Common myeloid progenitor, CD34-positive (primary cell): ENCODE measurements around the gene SLC9C2.
"Not testable (repeated sequence)": the region's sequence is repeated elsewhere in the genome, so short reads cannot be mapped to it uniquely, and the experiment has no call there.

Experiments
- CTCF ChIA-PET: fragments of 350-600 bp; sonication (Branson Sonifier 250); formaldehyde crosslinking; loops from one replicate; lab custom pipeline; 2021; ENCODE audit warnings: antibody characterized with exemption; lab: Charles Lee
- POLR2A ChIA-PET: fragments of 350-600 bp; sonication (Branson Sonifier 250); formaldehyde crosslinking; loops from one replicate; lab custom pipeline; 2021; ENCODE audit warnings: antibody characterized with exemption; lab: Charles Lee
- DNase-seq, 3 donors: peaks; one replicate each; pipeline versions ENCODE4 v3.0.0 to v3.0.0-alpha.2; 2013
- H3K27ac ChIP-seq, 2 experiments: 1 replicate in 1 of 2; 2 replicates in 1 of 2; pipeline ENCODE4 v1.7.0; 2013; ENCODE audit warnings: inconsistent platforms in 2 of 2, low read length in 2 of 2, mild to moderate bottlenecking in 2 of 2, low read depth in 1 of 2, moderate library complexity in 1 of 2; ENCODE audit not compliant: severe bottlenecking in 2 of 2, insufficient read depth in 1 of 2, poor library complexity in 1 of 2
- H3K27me3 ChIP-seq, 5 experiments: replicated peaks in 2 of 5; 1 replicate in 3 of 5; 2 replicates in 2 of 5; pipeline versions ENCODE4 v1.6.1 to v1.7.0; 2013; ENCODE audit warnings: low read length in 4 of 5, mild to moderate bottlenecking in 2 of 5, moderate library complexity in 2 of 5, inconsistent platforms in 1 of 5; ENCODE audit not compliant: insufficient read depth in 5 of 5, control insufficient read depth in 4 of 5
- H3K36me3 ChIP-seq, 4 experiments: 1 replicate in 2 of 4; 2 replicates in 2 of 4; pipeline versions ENCODE4 v1.6.1 to v1.7.0; 2013; ENCODE audit warnings: low read length in 3 of 4, control low read depth in 1 of 4, mild to moderate bottlenecking in 1 of 4; ENCODE audit not compliant: control insufficient read depth in 4 of 4, insufficient read depth in 4 of 4
- H3K4me1 ChIP-seq, 4 experiments: 1 replicate in 3 of 4; 2 replicates in 1 of 4; pipeline versions ENCODE4 v1.6.1 to v1.7.1; 2013; ENCODE audit warnings: low read length in 3 of 4, mild to moderate bottlenecking in 3 of 4, control low read depth in 1 of 4, inconsistent platforms in 1 of 4, moderate library complexity in 1 of 4; ENCODE audit not compliant: control insufficient read depth in 4 of 4, insufficient read depth in 4 of 4; ENCODE audit errors: control extremely low read depth in 1 of 4
- H3K4me3 ChIP-seq, 7 experiments: 1 replicate in 4 of 7; 2 replicates in 3 of 7; pipeline versions ENCODE4 v1.5.1 to v1.7.0; 2013; ENCODE audit warnings: mild to moderate bottlenecking in 7 of 7, low read length in 6 of 7, moderate library complexity in 6 of 7, inconsistent platforms in 2 of 7, low read depth in 2 of 7, control low read depth in 1 of 7; ENCODE audit not compliant: insufficient read depth in 4 of 7, control insufficient read depth in 1 of 7; ENCODE audit errors: extremely low read depth in 1 of 7
- H3K9me3 ChIP-seq, 5 experiments: 1 replicate in 4 of 5; 2 replicates in 1 of 5; pipeline versions ENCODE4 v1.6.1 to v1.7.1; 2013; ENCODE audit warnings: low read length in 4 of 5, mild to moderate bottlenecking in 2 of 5, inconsistent platforms in 1 of 5, low read depth in 1 of 5, moderate library complexity in 1 of 5; ENCODE audit not compliant: control insufficient read depth in 4 of 5, insufficient read depth in 2 of 5; ENCODE audit errors: control extremely low read depth in 1 of 5
- WGBS: methylation state at CpG from one replicate; pipeline ENCODE4 v1.1.5; 2013; ENCODE audit not compliant: insufficient coverage; 5-methylcytosine and 5-hydroxymethylcytosine counted together

The SLC9C2 gene

DNA sequence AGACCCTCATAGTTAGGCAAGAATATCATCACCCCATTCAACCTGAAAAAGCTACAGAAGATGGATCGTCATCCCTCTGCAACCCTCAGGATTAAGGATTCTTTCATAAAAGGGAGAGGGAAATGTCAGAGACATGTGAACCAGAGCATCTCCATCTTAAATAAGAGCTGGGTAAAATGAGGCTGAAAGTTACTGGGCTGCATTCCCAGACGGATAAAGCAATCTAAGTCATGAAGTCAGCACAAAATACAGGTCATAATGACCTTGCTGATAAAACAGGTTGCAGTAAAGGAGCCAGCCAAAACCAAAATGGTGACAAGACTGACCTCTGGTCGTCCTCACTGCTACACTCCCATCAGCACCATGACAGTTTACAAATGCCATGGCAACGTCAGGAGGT lies 103.1 kb downstream of the SLC9C2 start:
- H3K27me3 ChIP-seq, result no peaks in the 10 kb centered on the region
- no peak overlapping the region for H3K27ac ChIP-seq
- no peak overlapping the region for H3K4me3 ChIP-seq
- peaks cover 0 to 5% (median 0%) of the 10 kb centered on the region in 5 experiments for H3K9me3 ChIP-seq
- ChIA-PET CTCF (no interaction called here), POLR2A (no interaction called here)
- 100% methylated on average over 2 of the region's 4 CpGs for WGBS
- H3K36me3 ChIP-seq, result no peaks in the 10 kb centered on the region
- no peak for DNase-seq
- no peaks in the 10 kb centered on the region for H3K4me1 ChIP-seq

DNA sequence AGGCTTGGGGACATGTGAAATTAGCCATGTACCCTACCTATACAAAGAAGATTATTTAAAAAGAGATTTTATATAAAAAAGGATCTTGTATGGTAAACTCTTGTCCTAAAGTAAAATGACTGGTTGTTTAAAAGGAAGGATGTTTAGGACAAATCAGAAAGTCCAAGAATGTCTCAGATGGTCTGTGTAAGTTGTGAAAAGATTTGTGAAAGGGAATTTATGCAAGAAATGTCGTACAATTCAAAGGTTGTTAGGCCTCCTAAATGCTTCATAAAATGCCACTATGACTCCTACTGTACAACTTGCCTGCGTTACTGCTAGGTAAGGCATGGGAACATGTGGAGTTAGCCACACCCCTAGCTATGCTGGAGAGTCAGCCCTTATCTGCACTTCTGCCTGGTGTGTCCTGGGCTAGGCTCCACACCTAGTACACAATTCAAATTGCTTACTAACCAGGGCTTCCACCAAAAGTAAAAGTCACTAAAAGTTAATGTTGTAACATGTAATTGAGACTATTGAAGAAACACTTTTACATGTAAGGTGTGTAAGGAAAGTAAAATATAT lies 106.0 kb downstream of the SLC9C2 start:
- DNase-seq, result no peak
- WGBS, result 91% methylated on average over 1 of the region's 2 CpGs
- Histone ChIP-seq H3K27me3 (no peaks in the 10 kb centered on the region), H3K4me1 (no peaks in the 10 kb centered on the region), H3K4me3 (no peak overlapping the region), H3K27ac (no peak overlapping the region), H3K36me3 (peaks cover 0 to 4% (median 0%) of the 10 kb centered on the region in 4 experiments), H3K9me3 (peaks cover 0 to 9% (median 1%) of the 10 kb centered on the region in 5 experiments)
- ChIA-PET POLR2A (no interaction called here), CTCF (interaction anchor here (1.3 kb wide), 2 partner anchors 11 to 14 kb away, joined by 3 read pairs; no protein-coding TSS in a partner anchor)

GRCh38 chr1:173495609-173496267 lies 107.1 kb downstream of the SLC9C2 start:
- CTCF ChIA-PET, result interaction anchor here (1.3 kb wide), 2 partner anchors 10 to 15 kb away, joined by 3 read pairs; no protein-coding TSS in a partner anchor
- POLR2A ChIA-PET, result no interaction called here
- 100% methylated on average over 2 of the region's 8 CpGs for WGBS

DNA sequence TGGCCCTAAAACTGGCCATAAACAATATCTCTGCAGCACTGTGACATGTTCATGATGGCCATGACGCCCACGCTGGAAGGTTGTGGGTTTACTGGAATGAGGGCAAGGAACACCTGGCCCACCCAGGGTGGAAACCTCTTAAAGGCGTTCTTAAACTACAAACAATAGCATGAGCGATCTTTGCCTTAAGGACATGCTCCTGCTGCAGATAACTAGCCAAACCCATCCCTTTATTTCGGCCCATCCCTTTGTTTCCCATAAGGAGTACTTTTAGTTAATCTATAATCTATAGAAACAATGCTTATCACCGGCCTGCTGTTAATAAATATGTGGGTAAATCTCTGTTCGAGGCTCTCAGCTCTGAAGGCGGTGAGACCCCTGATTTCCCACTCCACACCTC lies 109.7 kb downstream of the SLC9C2 start:
- DNase-seq, POLR2A ChIA-PET, H3K9me3 ChIP-seq, H3K27ac ChIP-seq, H3K27me3 ChIP-seq, H3K4me1 ChIP-seq, H3K4me3 ChIP-seq: not testable (repeated sequence)
- H3K36me3 ChIP-seq, result peaks cover 6 to 24% (median 9%) of the 10 kb centered on the region in 4 experiments
- WGBS, result 92% methylated on average over 2 of the region's 8 CpGs
- CTCF ChIA-PET, result interaction anchor here (0.6 kb wide), 1 partner anchor 15 kb away, joined by 3 read pairs; no protein-coding TSS in a partner anchor

More at GRCh38 chr1:173495609-173496267, 107.1 kb downstream of the SLC9C2 start:
- no peak for DNase-seq
- Histone ChIP-seq H3K4me1 (no peaks in the 10 kb centered on the region), H3K36me3 (peaks cover 0 to 4% (median 1%) of the 10 kb centered on the region in 4 experiments), H3K9me3 (peaks cover 0 to 9% (median 1%) of the 10 kb centered on the region in 5 experiments), H3K4me3 (no peak overlapping the region), H3K27me3 (no peaks in the 10 kb centered on the region), H3K27ac (no peak overlapping the region)

GRCh38 chr1:173491508-173491907 lies 111.4 kb downstream of the SLC9C2 start:
- ChIA-PET CTCF (no interaction called here), POLR2A (interaction anchor here (0.7 kb wide), 1 partner anchor 13 kb away, joined by 3 read pairs; no protein-coding TSS in a partner anchor)
- 100% methylated on average over 2 of the region's 2 CpGs for WGBS
- peaks cover 12 to 39% (median 22%) of the 10 kb centered on the region in 4 experiments for H3K36me3 ChIP-seq
- no peaks in the 10 kb centered on the region for H3K4me1 ChIP-seq
- H3K27me3 ChIP-seq, result no peaks in the 10 kb centered on the region
- peaks cover 0 to 9% (median 0%) of the 10 kb centered on the region in 5 experiments for H3K9me3 ChIP-seq
- H3K27ac ChIP-seq, result no peak overlapping the region
- no peak for DNase-seq
- H3K4me3 ChIP-seq, result no peak overlapping the region

DNA sequence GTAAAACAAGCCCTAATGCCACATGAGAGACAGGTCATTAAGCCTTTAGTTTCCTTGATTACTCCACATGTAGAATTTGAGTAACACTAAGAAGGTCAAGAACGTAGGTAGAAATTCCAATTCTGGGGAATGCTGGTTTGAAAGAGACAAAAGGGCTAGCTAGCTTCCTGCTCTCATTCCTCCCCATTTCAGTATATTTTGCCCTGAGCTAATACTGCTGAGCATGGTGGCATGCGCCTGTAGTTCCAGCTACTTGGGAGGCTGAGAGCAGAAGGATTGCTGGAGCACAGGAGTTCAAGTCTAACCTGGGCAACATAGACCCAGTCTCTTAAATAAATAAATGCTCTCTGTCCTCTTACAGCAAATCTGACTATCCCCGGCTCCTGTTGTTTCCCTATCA lies 112.9 kb downstream of the SLC9C2 start:
- H3K9me3 ChIP-seq, result peaks cover 0 to 9% (median 0%) of the 10 kb centered on the region in 5 experiments
- WGBS, result 100% methylated on average over 2 of the region's 3 CpGs
- H3K4me3 ChIP-seq, result no peak overlapping the region
- H3K27ac ChIP-seq, result no peak overlapping the region
- DNase-seq, result no peak
- no peaks in the 10 kb centered on the region for H3K27me3 ChIP-seq
- ChIA-PET POLR2A (no interaction called here), CTCF (no interaction called here)
- no peaks in the 10 kb centered on the region for H3K4me1 ChIP-seq
- peaks cover 19 to 55% (median 32%) of the 10 kb centered on the region in 4 experiments for H3K36me3 ChIP-seq

GRCh38 chr1:173489149-173489600 lies 113.7 kb downstream of the SLC9C2 start:
- Histone ChIP-seq H3K4me3 (no peak overlapping the region), H3K27me3 (no peaks in the 10 kb centered on the region), H3K36me3 (peaks cover 22 to 62% (median 37%) of the 10 kb centered on the region in 4 experiments), H3K4me1 (no peaks in the 10 kb centered on the region), H3K9me3 (peaks cover 0 to 6% (median 0%) of the 10 kb centered on the region in 5 experiments), H3K27ac (no peak overlapping the region)
- peak in 2 of 3 donors; percentile 7 to 13 for DNase-seq
- WGBS, result 100% methylated on average over 2 of the region's 5 CpGs
- ChIA-PET POLR2A (no interaction called here), CTCF (no interaction called here)
